HG03060 (cell line): ENCODE measurements around the gene SYTL3.
"Not testable (repeated sequence)": the region's sequence is repeated elsewhere in the genome, so short reads cannot be mapped to it uniquely, and the experiment has no call there.

ENCODE experiments used
- ATAC-seq: cut with Tn5 transposase; IDR thresholded peaks from one replicate; pipeline ENCODE4 v1.9.1; 2021; ENCODE audit warnings: low read depth, moderate number of reproducible peaks; ENCODE audit not compliant: unreplicated experiment

SYTL3 gene

GRCh38 chr6:158784505-158784904 is 134.7 kb downstream of the SYTL3 start:
- ATAC-seq, result no peak

- no peak for ATAC-seq
Observed at GRCh38 chr6:158785036-158785435, 135.2 kb downstream of the SYTL3 start.

GRCh38 chr6:158786645-158787304 is 136.9 kb downstream of the SYTL3 start:
- no peak for ATAC-seq

- ATAC-seq, result no peak
Observed at GRCh38 chr6:158787395-158787794, 137.5 kb downstream of the SYTL3 start.

- ATAC-seq, result no peak
Observed at GRCh38 chr6:158789115-158789917, 139.5 kb downstream of the SYTL3 start.

GRCh38 chr6:158791274-158791855 is 141.5 kb downstream of the SYTL3 start:
- ATAC-seq, result no peak

- ATAC-seq, result not testable (repeated sequence)
Observed at GRCh38 chr6:158792505-158792904, 142.7 kb downstream of the SYTL3 start.

- no peak for ATAC-seq
Observed at GRCh38 chr6:158793432-158793831, 143.6 kb downstream of the SYTL3 start.

GRCh38 chr6:158795516-158795915 is 145.7 kb downstream of the SYTL3 start:
- ATAC-seq, result no peak

- no peak for ATAC-seq
Observed at GRCh38 chr6:158796353-158796752, 146.5 kb downstream of the SYTL3 start.

- ATAC-seq, result no peak
Observed at GRCh38 chr6:158797331-158798310, 147.8 kb downstream of the SYTL3 start.

- no peak for ATAC-seq
Observed at GRCh38 chr6:158798311-158798710, 148.5 kb downstream of the SYTL3 start.

- ATAC-seq, result no peak
Observed at GRCh38 chr6:158799051-158799792, 149.4 kb downstream of the SYTL3 start.

GRCh38 chr6:158801655-158802294 is 151.9 kb downstream of the SYTL3 start:
- no peak for ATAC-seq

- ATAC-seq, result no peak
Observed at GRCh38 chr6:158803733-158804143, 153.9 kb downstream of the SYTL3 start.

- ATAC-seq, result no peak
Observed at GRCh38 chr6:158804207-158804606, 154.4 kb downstream of the SYTL3 start.

GRCh38 chr6:158805698-158806377 is 156.0 kb downstream of the SYTL3 start:
- no peak for ATAC-seq

- no peak for ATAC-seq
Observed at GRCh38 chr6:158807515-158808441, 157.9 kb downstream of the SYTL3 start.
